HL-60 (cell line): ENCODE data around the gene RPS19BP1.

Source experiments
- GABPA ChIP-seq: IDR thresholded peaks from 2 replicates; pipeline ENCODE4 v1.6.1; 2012; ENCODE audit warnings: low read depth
- POLR2AphosphoS5 ChIP-seq: IDR thresholded peaks from 2 replicates; pipeline ENCODE4 v1.6.1; 2012; ENCODE audit warnings: low read depth
- SPI1 ChIP-seq: IDR thresholded peaks from 2 replicates; pipeline ENCODE4 v1.6.1; 2012; ENCODE audit warnings: low read depth, mild to moderate bottlenecking, borderline replicate concordance
- TF ChIP-seq, protein P1 (sequence below): IDR thresholded peaks from one replicate; pipeline ENCODE4 v1.5.1; 2011; ENCODE audit warnings: low read length, control low read depth, inconsistent platforms; ENCODE audit not compliant: insufficient read depth
- TF ChIP-seq, protein P2 (sequence below): IDR thresholded peaks from 2 replicates; pipeline ENCODE4 v1.6.1; 2012; ENCODE audit warnings: low read depth; ENCODE audit not compliant: insufficient replicate concordance

DNA sequence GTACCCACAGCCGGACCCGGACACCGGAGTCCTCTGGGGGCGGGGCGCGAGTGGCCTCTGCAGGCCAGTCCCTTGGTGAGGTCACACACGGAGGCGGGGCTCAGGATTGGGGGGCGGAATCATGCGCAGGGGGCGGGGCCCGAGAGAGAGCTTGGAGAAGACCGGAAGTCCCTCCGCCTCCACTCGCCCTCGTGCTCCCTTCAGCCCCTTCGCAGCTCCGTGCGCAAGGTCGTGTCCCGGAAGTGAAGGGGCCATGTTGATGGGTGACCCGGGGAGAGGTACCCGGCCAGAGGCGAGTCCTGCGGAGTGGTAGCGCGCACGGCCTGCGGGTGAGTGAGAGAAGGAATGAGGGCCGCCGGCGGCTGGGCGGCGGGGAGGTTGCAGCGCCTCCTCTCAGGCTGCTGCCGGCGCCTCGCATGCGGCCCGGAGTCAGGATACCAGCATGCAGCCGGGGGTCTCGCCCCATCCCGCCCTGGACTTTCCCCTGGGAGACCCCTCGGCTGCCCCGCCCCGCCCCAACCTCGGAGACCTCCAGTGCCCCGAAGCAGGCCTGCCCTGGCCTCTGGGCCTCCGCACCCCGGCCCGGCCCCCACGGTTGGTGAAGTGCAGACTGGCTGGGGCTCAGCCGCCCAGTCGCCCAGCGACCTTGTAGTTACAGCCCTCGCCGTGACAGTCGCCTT is 30.3 kb downstream of the RPS19BP1 start, which contains the start of gene MIEF1:
- TF ChIP-seq, protein P1, sequence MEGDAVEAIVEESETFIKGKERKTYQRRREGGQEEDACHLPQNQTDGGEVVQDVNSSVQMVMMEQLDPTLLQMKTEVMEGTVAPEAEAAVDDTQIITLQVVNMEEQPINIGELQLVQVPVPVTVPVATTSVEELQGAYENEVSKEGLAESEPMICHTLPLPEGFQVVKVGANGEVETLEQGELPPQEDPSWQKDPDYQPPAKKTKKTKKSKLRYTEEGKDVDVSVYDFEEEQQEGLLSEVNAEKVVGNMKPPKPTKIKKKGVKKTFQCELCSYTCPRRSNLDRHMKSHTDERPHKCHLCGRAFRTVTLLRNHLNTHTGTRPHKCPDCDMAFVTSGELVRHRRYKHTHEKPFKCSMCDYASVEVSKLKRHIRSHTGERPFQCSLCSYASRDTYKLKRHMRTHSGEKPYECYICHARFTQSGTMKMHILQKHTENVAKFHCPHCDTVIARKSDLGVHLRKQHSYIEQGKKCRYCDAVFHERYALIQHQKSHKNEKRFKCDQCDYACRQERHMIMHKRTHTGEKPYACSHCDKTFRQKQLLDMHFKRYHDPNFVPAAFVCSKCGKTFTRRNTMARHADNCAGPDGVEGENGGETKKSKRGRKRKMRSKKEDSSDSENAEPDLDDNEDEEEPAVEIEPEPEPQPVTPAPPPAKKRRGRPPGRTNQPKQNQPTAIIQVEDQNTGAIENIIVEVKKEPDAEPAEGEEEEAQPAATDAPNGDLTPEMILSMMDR: no peak
- TF ChIP-seq GABPA (peak; percentile 89), POLR2AphosphoS5 (peak; percentile 82), SPI1 (no peak)
- TF ChIP-seq, protein P2, sequence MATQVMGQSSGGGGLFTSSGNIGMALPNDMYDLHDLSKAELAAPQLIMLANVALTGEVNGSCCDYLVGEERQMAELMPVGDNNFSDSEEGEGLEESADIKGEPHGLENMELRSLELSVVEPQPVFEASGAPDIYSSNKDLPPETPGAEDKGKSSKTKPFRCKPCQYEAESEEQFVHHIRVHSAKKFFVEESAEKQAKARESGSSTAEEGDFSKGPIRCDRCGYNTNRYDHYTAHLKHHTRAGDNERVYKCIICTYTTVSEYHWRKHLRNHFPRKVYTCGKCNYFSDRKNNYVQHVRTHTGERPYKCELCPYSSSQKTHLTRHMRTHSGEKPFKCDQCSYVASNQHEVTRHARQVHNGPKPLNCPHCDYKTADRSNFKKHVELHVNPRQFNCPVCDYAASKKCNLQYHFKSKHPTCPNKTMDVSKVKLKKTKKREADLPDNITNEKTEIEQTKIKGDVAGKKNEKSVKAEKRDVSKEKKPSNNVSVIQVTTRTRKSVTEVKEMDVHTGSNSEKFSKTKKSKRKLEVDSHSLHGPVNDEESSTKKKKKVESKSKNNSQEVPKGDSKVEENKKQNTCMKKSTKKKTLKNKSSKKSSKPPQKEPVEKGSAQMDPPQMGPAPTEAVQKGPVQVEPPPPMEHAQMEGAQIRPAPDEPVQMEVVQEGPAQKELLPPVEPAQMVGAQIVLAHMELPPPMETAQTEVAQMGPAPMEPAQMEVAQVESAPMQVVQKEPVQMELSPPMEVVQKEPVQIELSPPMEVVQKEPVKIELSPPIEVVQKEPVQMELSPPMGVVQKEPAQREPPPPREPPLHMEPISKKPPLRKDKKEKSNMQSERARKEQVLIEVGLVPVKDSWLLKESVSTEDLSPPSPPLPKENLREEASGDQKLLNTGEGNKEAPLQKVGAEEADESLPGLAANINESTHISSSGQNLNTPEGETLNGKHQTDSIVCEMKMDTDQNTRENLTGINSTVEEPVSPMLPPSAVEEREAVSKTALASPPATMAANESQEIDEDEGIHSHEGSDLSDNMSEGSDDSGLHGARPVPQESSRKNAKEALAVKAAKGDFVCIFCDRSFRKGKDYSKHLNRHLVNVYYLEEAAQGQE: no peak
